NOMO-1 treated with dmso at 0.1 percent for 144 hours (cell line): ENCODE measurements around the gene ESPNL.

Experiments used
- DNase-seq: peaks from one replicate; lab custom pipeline; 2025; ENCODE audit not compliant: unreplicated experiment; lab: John Stamatoyannopoulos, UW

The ESPNL gene

DNA sequence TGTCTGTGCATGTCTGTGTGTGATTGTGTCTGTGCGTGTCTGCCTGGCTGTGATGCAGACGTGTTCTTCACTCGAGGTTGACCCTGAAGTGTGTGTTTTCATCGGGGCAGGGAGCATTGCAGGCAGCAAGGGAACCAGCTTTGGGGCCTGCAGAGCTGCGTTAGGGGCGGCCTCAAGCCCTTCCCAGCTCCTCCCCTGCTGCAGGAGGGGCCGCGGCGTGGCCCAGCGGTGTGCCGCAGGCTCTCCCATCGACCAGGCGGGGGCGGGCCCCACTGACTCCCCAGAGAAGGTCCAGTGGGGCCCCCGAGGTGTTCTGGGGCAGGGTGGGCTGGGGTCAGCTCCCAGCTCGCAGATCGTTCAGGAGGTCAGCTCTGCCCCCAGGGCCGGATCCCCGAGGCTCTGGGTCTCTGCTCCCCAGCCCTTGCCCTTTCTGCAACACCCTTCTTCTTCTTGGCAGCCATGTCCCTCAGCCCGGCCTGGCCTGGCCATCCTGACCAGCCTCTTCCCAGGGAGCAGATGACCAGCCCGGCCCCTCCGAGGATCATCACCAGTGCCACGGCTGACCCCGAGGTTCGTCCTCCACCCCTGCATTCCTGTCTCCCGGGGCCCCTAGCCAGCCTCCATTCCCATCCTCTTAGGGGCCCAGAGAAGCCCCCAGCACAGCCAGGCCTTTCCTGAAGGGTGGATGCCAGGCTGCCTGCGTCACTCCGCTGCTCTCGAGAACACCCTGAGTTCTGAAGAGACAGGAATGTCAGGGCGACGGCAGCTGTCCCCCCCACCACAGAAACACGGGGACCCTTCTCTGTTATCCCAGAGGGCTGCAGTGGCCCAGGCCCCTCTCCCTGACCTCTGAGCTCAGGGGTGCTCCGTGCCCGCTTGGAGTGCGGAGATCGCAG, 27.3 kb downstream of the ESPNL start:
- DNase-seq: no peak

DNA sequence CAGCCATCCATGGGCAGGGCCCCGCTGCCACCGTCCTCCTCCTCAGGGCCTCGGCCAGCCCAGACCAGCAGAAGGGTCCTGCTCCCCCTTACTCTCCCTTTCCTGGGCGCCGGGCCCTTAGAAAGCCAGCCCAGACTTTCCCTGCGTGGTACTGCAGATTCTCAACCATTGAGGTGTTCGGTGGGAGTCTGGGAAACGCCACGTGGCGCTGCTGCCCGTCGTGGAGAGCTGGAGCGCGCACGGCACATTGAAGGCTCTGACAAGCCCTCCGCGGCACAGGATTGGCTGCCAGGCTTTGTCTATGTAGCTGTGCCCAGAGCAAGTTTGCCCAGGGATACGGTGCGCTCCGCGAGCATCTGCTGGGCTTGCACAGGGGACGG, 27.9 kb downstream of the ESPNL start:
- DNase-seq: no peak

DNA sequence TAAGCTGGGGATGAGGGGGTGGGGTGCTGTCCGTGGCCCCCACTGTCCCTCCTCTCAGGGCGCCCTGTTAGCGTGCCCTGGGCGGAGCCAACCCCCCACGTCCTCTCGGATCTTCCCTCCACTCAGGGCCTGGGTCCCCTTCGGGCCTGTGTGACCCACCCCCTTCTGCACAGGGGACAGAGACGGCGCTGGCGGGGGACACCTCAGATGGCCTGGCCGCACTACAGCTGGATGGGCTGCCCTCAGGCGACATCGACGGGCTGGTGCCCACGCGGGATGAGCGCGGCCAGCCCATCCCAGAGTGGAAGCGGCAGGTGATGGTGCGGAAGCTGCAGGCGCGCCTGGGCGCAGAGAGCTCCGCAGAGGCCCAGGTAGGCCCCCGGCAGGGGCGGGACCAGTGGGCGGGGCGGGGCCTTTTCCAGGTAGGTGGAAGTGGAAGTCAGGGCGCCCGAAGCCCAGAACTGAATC, 28.4 kb downstream of the ESPNL start:
- DNase-seq: no peak

DNA sequence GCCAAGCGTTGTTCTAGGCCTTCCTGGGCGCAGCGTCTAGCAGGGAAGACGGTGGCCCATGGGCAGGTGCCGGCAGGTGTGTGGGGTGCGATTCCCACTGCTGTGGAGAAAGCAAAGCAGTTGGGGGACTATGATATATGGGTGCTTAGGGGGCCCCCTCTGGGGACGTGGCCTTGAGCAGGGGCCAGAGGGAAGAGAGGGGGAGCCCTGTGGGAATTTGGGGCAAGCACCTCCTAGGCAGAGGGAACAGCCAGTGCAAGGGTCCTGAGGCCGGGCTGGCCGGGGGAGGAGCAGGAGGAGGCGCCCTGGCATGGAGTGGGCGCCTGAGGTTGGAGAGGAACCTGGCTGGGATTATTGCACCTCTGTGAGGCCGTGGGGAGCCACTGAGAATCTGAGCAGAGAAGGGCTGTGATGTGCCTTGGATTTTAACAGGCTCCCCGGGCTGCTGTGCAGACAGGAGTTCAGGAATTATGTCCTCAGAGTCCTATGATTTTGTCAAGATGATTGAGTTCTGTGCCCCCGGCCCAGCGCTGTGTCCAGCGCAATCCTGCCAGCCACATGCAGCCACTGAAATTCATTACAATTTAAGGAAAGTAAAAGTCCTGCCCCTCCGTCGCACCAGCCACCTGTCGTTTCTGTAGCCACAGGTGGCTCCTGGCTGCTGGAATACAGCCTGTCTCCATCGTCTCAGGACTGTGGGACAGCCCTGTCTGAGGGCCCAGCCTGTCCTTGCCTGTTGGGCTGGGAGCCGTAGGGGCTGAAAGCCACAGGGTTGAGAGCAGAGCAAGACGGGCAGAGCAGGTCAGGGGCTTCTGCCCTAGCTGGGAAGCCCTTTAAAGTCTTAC, 29.2 kb downstream of the ESPNL start:
- no peak for DNase-seq

DNA sequence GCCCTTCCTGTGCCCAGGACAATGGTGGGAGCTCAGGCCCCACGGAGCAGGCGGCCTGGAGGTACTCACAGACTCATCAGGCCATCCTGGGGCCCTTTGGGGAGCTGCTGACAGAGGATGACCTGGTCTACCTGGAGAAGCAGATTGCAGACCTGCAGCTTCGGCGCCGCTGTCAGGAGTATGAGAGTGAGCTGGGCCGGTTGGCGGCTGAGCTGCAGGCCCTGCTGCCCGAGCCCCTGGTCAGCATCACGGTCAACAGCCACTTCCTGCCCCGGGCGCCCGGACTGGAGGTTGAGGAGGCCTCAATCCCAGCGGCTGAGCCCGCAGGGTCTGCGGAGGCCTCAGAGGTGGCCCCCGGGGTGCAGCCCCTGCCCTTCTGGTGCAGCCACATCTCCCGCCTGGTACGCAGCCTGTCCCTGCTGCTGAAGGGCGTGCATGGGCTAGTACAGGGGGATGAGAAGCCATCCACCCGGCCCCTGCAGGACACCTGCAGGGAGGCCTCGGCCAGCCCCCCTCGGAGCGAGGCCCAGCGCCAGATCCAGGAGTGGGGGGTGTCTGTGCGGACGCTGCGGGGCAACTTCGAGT, 30.1 kb downstream of the ESPNL start:
- no peak for DNase-seq

DNA sequence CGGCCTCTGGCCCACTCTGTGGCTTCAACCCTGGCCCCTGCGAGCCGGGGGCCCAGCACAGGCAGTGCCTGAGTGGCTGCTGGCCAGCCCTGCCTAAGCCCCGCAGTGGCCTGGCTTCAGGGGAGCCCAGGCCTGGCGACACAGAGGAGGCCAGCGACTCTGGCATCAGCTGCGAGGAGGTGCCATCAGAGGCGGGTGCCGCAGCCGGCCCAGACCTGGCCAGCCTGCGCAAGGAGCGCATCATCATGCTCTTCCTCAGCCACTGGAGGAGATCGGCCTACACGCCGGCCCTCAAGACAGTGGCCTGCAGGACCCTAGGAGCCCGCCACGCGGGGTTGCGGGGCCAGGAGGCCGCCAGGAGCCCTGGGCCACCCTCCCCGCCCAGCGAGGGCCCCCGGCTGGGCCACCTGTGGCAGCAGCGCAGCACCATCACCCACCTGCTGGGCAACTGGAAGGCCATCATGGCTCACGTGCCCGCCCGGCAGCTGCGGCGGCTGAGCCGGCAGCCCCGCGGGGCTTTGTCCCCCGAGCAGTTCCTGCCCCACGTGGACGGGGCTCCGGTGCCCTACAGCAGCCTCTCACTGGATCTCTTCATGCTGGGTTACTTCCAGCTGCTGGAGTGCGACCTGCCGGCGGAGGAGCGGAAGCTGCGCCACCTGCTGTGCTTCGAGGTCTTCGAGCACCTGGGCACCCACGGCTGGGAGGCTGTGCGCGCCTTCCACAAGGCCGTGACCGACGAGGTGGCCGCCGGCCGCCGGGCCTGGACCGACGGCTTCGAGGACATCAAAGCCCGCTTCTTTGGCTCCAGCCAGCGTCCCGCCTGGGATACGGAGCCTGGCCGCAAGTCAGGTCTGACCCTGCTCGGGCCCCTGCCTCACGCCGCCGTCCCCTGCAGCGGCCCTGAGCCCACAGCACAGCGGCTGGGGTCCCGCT, 30.8 kb downstream of the ESPNL start:
- DNase-seq: no peak

DNA sequence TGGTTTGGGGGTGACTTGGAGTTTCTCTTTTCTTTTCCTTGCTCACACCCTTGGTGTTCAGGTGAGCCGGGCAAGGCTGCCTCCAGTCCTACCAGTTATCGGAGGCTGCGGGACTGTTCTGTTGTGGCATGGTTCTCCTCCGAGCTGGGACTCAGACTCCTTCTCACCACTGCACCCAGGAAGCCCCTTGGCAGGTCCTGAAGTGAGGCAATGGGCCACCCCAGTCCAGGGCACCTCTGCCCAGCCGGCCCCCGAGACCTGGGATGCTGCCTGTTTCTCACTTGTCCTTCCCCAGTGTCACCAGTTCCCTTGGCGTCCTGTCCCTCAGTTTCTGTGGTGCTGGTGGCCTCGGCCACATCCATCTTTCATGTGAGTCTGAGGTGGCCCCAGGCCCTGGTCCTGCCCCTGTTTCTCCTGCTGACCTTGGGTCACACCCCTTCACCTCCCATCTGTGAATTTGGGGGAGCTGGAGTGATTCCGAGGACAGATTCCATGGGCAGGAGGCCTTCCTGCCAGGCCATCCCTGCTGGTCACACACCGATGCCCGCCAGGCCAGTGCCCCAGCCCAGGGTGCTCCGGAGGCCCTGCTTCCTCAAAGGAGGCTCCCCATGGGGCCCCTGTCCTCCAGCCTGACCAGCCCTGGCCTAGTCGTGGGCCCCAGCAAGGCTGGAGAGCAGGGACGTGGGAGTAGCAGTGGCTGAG, 31.8 kb downstream of the ESPNL start:
- DNase-seq: no peak

DNA sequence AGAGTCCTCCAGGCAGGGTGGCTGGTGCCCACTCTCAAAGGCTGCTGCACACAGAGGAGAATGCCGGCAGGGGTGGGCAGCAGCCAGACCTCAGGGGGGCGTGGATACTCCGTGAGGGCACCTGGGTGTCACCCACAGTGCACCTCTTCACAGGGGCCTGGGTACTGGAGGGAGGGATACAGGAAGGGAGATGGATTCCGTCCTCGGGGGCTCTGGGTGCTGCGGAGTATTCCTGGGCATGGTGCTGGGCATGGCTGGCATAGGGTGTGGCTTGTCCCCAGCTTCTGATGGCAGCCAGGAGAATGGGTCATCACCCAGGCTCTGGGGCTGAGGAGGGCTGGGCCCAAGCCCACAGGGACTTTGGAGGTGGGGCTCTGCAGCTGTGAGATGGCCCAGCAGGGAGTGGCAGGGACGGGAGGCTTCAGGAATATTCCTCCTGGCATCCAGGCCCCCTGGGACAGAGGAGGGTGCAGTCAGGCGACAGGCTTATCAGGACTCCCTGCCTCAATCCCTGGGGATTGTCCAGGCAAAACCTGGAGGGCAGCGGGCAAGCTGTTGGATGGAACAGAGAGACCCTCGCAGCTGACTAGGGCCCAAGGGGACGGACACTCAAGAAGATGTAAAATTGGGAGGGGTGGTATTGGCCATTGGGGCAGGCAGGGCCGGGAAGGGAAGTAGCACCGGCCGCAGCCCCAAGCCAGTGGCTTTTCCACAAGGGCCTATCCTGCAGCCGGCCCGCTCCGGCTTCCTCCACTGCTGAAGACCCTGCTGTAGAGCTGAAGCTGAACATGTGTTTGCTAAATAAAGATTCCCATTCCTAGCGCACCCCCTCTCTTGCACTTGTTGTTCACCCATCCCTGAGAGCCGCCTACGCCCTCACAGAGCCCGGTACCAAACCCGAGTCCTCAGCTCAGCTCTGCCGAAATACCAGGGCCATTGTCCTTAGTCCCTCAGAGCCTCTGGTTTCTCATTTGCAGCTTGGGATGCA, 32.6 kb downstream of the ESPNL start:
- DNase-seq: no peak

DNA sequence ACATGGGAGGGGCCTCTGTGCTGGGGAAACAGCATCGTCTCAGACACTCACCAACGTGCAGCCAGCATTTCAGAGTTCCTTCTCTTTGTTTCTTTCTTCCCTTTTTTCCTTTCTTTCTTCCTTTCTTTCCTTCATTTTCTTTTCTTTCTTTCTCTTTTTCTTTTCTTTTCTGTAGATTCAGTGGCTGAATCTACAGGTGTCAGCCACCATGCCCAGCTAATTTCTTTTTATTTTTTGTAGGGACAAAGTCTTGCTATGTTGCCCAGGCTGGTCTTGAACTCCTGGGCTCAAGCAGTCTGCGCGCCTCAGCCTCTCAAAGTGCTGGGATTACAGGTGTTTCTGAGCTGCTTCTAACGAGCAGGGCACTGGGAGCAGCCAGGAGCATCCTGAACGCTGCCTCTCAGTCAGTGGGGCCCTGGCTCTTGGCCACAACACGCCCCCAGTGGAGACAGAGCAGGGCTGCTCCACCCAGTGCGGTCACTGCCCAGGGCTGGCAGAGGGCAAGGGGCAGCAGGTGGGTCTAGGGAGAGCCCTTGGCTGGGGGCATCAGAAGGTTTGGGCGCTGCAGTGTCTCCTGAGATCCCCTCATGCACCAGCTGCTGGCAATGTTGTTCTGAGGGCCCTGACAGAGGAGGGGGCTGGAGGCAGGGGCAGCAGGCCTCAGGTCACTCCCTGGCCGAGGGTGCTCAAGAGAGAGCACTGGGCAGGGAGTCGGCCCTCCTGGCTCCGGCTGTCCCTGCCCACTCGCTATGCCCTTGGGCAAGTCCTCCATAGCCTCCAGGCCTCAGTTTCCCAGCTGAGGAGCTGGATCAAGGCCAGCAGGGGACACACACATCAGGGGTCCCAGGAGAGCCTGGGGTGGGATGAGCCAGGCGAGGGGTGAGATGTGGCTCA, 33.6 kb downstream of the ESPNL start:
- no peak for DNase-seq

DNA sequence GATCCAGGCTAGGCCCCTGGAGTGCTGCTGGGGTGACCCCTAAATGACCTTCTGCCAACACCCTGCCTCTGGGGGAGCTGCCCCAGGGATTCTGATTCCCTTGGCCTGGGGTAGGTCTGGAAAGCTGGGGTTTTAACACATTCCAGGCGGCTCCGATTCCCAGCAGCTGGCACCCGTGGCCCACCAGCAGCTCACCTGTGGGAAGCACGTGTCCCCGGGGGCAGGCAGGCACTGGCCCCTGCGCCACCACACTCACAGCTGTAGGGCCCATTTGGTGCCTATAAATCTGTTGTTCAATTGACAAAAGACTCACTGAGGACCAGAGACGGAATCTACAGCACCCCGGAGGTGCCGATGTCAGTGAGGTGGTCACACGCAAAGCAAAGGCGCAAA, 34.2 kb downstream of the ESPNL start:
- no peak for DNase-seq

DNA sequence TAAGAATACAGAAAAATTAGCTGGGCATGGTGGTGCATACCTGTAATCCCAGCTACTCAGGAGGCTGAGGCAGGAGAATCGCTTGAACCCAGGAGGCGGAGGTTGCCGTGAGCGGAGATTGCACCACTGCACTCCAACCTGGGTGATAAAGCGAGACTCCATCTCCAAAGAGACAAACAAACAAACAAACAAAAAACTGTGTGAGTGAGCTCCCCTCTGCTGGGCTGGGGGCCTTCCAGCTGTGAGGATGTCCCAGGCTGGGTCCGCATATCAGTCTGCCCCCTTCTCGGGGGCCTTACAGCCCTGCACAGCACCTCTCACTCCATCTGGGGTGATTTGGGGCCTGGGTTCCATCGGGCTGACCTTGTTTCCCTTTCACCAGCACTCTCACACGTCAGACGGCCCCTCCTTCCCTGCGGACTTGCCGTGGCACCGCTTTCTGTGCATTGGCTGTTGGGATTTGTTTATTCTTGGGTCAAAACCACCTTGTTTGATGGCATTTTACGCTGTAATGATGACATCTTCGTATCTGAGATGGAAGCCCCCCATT, 35.5 kb downstream of the ESPNL start:
- DNase-seq: no peak

DNA sequence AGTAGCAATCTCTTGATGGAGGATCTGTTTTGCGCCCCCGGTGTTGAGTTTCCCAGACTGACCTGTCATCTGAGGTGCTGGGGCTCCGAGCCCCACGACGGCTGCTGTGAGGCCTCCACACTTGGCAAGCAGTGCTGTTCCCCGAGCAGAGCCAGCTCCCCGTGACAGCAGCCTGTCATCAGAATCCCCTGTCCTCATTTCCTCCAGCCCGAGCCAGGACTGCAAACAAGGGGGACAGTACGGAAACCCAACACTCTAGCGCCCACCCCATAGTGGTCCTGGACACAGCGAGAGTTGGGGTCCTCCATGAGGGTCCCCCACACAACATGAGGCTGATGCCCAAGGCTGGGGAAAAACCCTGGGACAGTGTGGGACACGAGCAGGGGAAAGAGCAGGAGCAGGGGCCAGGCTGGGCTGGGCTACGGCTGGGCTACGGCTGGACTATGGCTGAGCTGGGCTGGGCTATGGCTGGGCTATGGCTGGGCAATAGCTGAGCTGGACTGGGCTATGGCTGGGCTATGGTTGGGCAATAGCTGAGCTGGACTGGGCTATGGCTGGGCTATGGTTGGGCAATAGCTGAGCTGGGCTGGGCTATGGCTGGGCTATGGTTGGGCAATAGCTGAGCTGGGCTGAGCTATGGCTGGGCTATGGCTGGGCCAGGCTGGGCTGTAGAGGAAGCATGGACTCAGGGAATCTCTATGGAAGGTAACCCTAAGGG, 36.8 kb downstream of the ESPNL start:
- peak; percentile 13 for DNase-seq

DNA sequence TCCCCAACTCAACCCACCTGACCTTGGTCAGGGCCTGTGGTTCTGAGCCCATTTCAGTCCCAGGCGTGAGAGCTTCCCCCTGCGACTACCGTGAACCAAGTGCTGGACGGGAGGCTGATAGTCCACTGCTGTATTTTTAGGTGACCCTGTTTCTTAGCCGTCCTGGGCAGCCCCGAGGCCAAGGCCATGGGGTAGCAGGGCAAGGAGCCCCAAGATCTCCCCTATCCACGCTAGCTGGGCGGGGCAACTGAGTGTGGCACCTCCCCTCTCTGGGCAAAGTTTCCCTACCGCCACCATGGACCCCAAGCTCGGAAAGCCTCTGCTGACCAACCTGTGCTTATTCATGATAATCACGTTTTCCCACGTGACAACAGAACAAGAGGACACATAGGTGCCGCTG, 37.7 kb downstream of the ESPNL start:
- DNase-seq: no peak

DNA sequence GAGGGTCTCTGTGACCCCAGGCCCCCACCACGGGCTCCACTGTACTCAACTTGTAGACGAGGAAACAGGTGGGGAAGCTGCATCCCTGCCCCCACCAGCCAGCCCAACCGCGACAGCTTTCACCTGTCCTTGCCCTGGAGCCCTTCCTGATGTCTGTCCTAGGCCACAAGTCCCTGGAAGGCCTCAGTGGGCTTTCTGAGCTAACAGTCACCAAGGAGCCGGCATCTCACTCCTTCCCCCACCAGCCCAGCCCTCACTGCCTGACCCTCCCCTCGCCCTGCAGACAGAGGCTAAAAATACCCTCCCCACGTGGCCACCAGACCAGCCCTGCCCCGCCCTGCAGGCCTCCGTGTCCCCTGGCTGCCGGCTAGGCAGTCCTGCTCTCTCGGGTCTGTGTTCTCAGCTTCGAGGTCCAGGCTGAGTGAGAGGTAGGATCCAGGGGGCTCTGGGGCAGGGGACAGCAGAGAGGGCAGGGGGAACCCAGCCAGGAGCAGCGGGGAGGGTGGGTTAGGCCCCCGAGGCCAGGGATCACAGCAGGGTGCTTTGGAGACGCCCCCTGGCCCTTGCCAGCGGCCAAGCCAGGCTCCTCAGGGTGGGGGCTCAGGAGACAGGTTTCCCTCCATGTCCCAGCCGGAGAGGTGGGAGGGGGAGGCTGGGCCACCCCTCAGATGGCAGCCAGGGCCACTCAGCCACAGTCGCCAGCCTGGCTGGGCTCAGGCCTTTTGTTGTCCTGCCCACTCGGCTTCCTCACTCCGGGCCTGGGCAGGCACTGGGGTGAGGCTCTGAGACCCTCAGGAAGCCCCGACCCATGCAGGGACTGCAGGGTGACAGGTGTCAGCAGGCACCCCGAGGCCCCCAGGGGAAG, 38.4 kb downstream of the ESPNL start, which contains the start of gene KLHL30:
KLHL30 (plus strand) TSS at position 338 of the 865 bp plus-strand sequence. CDS start 2,087 bp downstream, outside the sequence.
- DNase-seq: no peak

DNA sequence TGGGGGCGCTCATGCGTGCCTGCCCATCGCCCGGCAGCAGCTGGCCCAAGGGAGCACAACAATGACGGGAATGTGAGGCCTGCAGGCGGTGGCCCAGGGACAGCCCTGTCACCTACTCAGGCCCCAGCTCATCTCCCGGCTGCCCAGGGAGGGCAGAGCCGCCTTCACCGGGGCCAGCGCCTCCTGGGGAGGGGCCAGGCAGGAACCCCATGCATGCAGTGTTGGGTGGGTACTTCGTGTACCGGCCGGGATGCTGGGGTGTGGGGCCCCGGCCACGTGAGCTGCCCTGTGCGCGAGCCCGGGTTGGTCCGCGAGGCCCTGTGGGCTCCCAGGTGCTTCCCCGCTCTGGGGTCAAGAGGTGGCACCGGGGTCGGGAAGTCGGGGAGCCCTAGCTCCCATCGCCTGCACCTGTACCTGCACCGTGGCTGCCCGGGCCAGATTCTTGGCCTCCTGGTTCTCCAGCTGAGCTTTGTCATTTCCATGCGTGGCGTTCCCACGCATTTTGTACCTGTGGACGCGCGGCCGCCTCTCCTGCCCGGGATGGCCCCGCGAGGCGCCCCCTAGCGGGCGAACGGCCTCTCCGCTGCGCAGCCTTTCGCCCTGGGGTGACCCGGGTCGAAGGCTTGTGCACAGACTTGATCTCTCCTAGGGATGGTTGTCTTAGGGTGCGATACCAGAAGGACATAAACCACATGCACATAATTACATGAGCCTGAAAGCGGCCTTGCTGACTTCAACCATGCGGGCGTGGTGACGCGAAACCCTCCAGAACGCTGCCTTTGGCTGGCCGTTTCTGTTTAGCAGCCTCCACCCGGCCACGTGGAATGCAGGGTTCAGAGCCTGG, 39.3 kb downstream of the ESPNL start:
- DNase-seq: no peak
